OCI-LY7 (cell line): ENCODE results near the gene HS3ST3A1.
A peak's percentile ranks its signal among the peaks of the same experiment; 100 is the strongest.

ENCODE experiments used
- CTCF ChIP-seq: fragments of 200-600 bp; sonication (generic); conservative IDR thresholded peaks from 2 replicates; pipeline ENCODE4 v1.5.1; 2014; ENCODE audit warnings: mild to moderate bottlenecking, antibody characterized with exemption, low read length, moderate library complexity, mixed read lengths
- EZH2phosphoT487 ChIP-seq: fragments of 200-600 bp; sonication (generic); IDR thresholded peaks from 2 replicates; pipeline ENCODE4 v1.6.1; 2018; ENCODE audit warnings: low read depth, borderline replicate concordance, mild to moderate bottlenecking, mixed run types, antibody characterized with exemption, low read length, moderate library complexity, mixed read lengths

- peak; percentile 65 for TF ChIP-seq CTCF
- no peak for TF ChIP-seq EZH2phosphoT487
These were observed 24.8 kb downstream of the HS3ST3A1 start for GRCh38 chr17:13576661-13577526.
